Stimulated activated CD8-positive, alpha-beta memory T cell treated with anti-CD3 and anti-CD28 coated beads, Interleukin-15, amount 100 ng/mL, for 1 hour (primary cell): Measurements from ENCODE around the gene CAPRIN1.

Experiments used
- DNase-seq: peaks from one replicate; pipeline ENCODE4 v3.0.0-alpha.2; 2020; ENCODE audit warnings: low read depth

CAPRIN1 gene

GRCh38 chr11:34051349-34052035 lies at the start of gene CAPRIN1:
CAPRIN1 (plus strand) TSS chr11:34051731; CDS start chr11:34052421, 690 bp downstream.
- DNase-seq = peak; percentile 66

- no peak for DNase-seq
Observed at GRCh38 chr11:34002420-34002819, 49.1 kb upstream of the CAPRIN1 start.

GRCh38 chr11:34004236-34004635 lies 47.3 kb upstream of the CAPRIN1 start:
- DNase-seq = no peak

GRCh38 chr11:34006876-34007275 lies 44.7 kb upstream of the CAPRIN1 start:
- DNase-seq = no peak

GRCh38 chr11:34012734-34013133 lies 38.8 kb upstream of the CAPRIN1 start:
- no peak for DNase-seq

GRCh38 chr11:34013898-34014571 lies 37.5 kb upstream of the CAPRIN1 start:
- no peak for DNase-seq

- no peak for DNase-seq
Observed at GRCh38 chr11:34021977-34022735, 29.4 kb upstream of the CAPRIN1 start.

GRCh38 chr11:34026432-34026831 lies 25.1 kb upstream of the CAPRIN1 start:
- no peak for DNase-seq

GRCh38 chr11:34027516-34028408 lies 23.8 kb upstream of the CAPRIN1 start:
- DNase-seq = no peak

GRCh38 chr11:34028425-34028824 lies 23.1 kb upstream of the CAPRIN1 start:
- no peak for DNase-seq

- no peak for DNase-seq
Observed at GRCh38 chr11:34029176-34029575, 22.4 kb upstream of the CAPRIN1 start.

GRCh38 chr11:34030382-34030781 lies 21.1 kb upstream of the CAPRIN1 start:
- no peak for DNase-seq

- no peak for DNase-seq
Observed at GRCh38 chr11:34033399-34033798, 18.1 kb upstream of the CAPRIN1 start.

- DNase-seq = no peak
Observed at GRCh38 chr11:34034053-34034452, 17.5 kb upstream of the CAPRIN1 start.

- no peak for DNase-seq
Observed at GRCh38 chr11:34036456-34036855, 15.1 kb upstream of the CAPRIN1 start.

GRCh38 chr11:34037016-34037415 lies 14.5 kb upstream of the CAPRIN1 start:
- DNase-seq = no peak

- DNase-seq = no peak
Observed at GRCh38 chr11:34040571-34040970, 11.0 kb upstream of the CAPRIN1 start.

- no peak for DNase-seq
Observed at GRCh38 chr11:34044664-34045485, 6.7 kb upstream of the CAPRIN1 start.

GRCh38 chr11:34049028-34049427 lies 2.5 kb upstream of the CAPRIN1 start:
- no peak for DNase-seq

- DNase-seq = no peak
Observed at GRCh38 chr11:34050581-34051348, 766 bp upstream of the CAPRIN1 start.
